HG03442 (cell line): Measurements from ENCODE around the gene LDLRAD3.
"Not testable (repeated sequence)": the region's sequence is repeated elsewhere in the genome, so short reads cannot be mapped to it uniquely, and the experiment has no call there.

ENCODE experiments used
- ATAC-seq: cut with Tn5 transposase; IDR thresholded peaks from one replicate; pipeline ENCODE4 v1.9.1; 2021; ENCODE audit warnings: mild to moderate bottlenecking, moderate library complexity; ENCODE audit not compliant: unreplicated experiment

Gene LDLRAD3

GRCh38 chr11:36044636-36045035 is 100.8 kb downstream of the LDLRAD3 start:
- ATAC-seq: no peak

GRCh38 chr11:36045945-36046344 is 102.1 kb downstream of the LDLRAD3 start:
- ATAC-seq: not testable (repeated sequence)

- no peak for ATAC-seq
Observed at GRCh38 chr11:36046932-36047331, 103.1 kb downstream of the LDLRAD3 start.

GRCh38 chr11:36047344-36047743 is 103.5 kb downstream of the LDLRAD3 start:
- ATAC-seq: no peak

- no peak for ATAC-seq
Observed at GRCh38 chr11:36048496-36049247, 104.8 kb downstream of the LDLRAD3 start.

- no peak for ATAC-seq
Observed at GRCh38 chr11:36051235-36052144, 107.6 kb downstream of the LDLRAD3 start.

GRCh38 chr11:36053281-36053680 is 109.4 kb downstream of the LDLRAD3 start:
- no peak for ATAC-seq

- ATAC-seq: no peak
Observed at GRCh38 chr11:36053862-36054261, 110.0 kb downstream of the LDLRAD3 start.

GRCh38 chr11:36054628-36055027 is 110.8 kb downstream of the LDLRAD3 start:
- ATAC-seq: no peak

- ATAC-seq: no peak
Observed at GRCh38 chr11:36056160-36056751, 112.4 kb downstream of the LDLRAD3 start.

- no peak for ATAC-seq
Observed at GRCh38 chr11:36057379-36058042, 113.6 kb downstream of the LDLRAD3 start.

- ATAC-seq: no peak
Observed at GRCh38 chr11:36059660-36060059, 115.8 kb downstream of the LDLRAD3 start.

GRCh38 chr11:36060926-36061325 is 117.1 kb downstream of the LDLRAD3 start:
- no peak for ATAC-seq

GRCh38 chr11:36061471-36061870 is 117.6 kb downstream of the LDLRAD3 start:
- no peak for ATAC-seq

- no peak for ATAC-seq
Observed at GRCh38 chr11:36062796-36063365, 119.0 kb downstream of the LDLRAD3 start.

- ATAC-seq: no peak
Observed at GRCh38 chr11:36065436-36065835, 121.6 kb downstream of the LDLRAD3 start.

- no peak for ATAC-seq
Observed at GRCh38 chr11:36066891-36067290, 123.0 kb downstream of the LDLRAD3 start.

- no peak for ATAC-seq
Observed at GRCh38 chr11:36069576-36070212, 125.8 kb downstream of the LDLRAD3 start.

GRCh38 chr11:36070213-36070953 is 126.5 kb downstream of the LDLRAD3 start:
- no peak for ATAC-seq

GRCh38 chr11:36070954-36071330 is 127.1 kb downstream of the LDLRAD3 start:
- ATAC-seq: no peak
